ENCODE results near the gene TSHZ2. TPM values are rescaled to one million over a fixed set of nuclear protein-coding genes. Genes with fewer than 3 reads are reported as not detected.

Gene TSHZ2
- total and polyA plus RNA-seq, 2 experiments from 2014 or later = 1.1 to 5.2 TPM

GRCh38 chr20:53402233-53403005, 430.3 kb downstream of the TSHZ2 start:
- TF ChIP-seq EZH2phosphoT487 (IDR thresholded peaks at IDR 0.05; ENCODE audit: low read depth, severe bottlenecking, unreplicated experiment) (no peak), EZH2 (IDR thresholded peaks at IDR 0.05; ENCODE audit: borderline replicate concordance) (no peak), CTCF (IDR thresholded peaks at IDR 0.05; ENCODE audit: poor library complexity) (no peak)
- no peaks in the 10 kb centered on the region for H3K4me1 ChIP-seq (ENCODE audit: insufficient read depth)
- H2AFZ ChIP-seq = no peak overlapping the region
- no peak overlapping the region for H3K4me3 ChIP-seq
- H3K27me3 ChIP-seq = no peaks in the 10 kb centered on the region
- no peaks in the 10 kb centered on the region for H3K36me3 ChIP-seq (replicated peaks; ENCODE audit: insufficient read depth, low read depth)
- H3K4me2 ChIP-seq = no peak overlapping the region
- WGBS (ENCODE audit: low lambda C conversion rate, missing lambda C conversion rate) = 93% methylated on average over 4 of the region's 4 CpGs
- no peaks in the 10 kb centered on the region for H3K9me2 ChIP-seq (replicated peaks; ENCODE audit: insufficient read depth)
- no peak overlapping the region for H3K27ac ChIP-seq
- DNase-seq (ENCODE audit: low spot score) = no peak
- no peaks in the 10 kb centered on the region for H3K9me3 ChIP-seq (ENCODE audit: low read depth)
- no peaks in the 10 kb centered on the region for H4K20me1 ChIP-seq (ENCODE audit: insufficient read depth, poor library complexity, severe bottlenecking)
- H3K79me2 ChIP-seq = no peaks in the 10 kb centered on the region

GRCh38 chr20:53403029-53403428, 430.9 kb downstream of the TSHZ2 start:
- no peak overlapping the region for H3K27ac ChIP-seq
- no peak overlapping the region for H2AFZ ChIP-seq
- no peaks in the 10 kb centered on the region for H3K27me3 ChIP-seq
- TF ChIP-seq CTCF (IDR thresholded peaks at IDR 0.05; ENCODE audit: poor library complexity) (no peak), EZH2phosphoT487 (IDR thresholded peaks at IDR 0.05; ENCODE audit: low read depth, severe bottlenecking, unreplicated experiment) (no peak), EZH2 (IDR thresholded peaks at IDR 0.05; ENCODE audit: borderline replicate concordance) (no peak)
- 100% methylated on average over 5 of the region's 5 CpGs for WGBS (ENCODE audit: low lambda C conversion rate, missing lambda C conversion rate)
- no peak for DNase-seq (ENCODE audit: low spot score)
- H3K4me2 ChIP-seq = no peak overlapping the region
- H3K9me3 ChIP-seq (ENCODE audit: low read depth) = no peaks in the 10 kb centered on the region
- no peaks in the 10 kb centered on the region for H3K36me3 ChIP-seq (replicated peaks; ENCODE audit: insufficient read depth, low read depth)
- H4K20me1 ChIP-seq (ENCODE audit: insufficient read depth, poor library complexity, severe bottlenecking) = no peaks in the 10 kb centered on the region
- H3K79me2 ChIP-seq = no peaks in the 10 kb centered on the region
- H3K4me1 ChIP-seq (ENCODE audit: insufficient read depth) = no peaks in the 10 kb centered on the region
- H3K9me2 ChIP-seq (replicated peaks; ENCODE audit: insufficient read depth) = no peaks in the 10 kb centered on the region
- H3K4me3 ChIP-seq = no peak overlapping the region

- Histone ChIP-seq H3K4me2 (no peak overlapping the region), H4K20me1 (ENCODE audit: insufficient read depth, poor library complexity, severe bottlenecking) (no peaks in the 10 kb centered on the region), H3K27ac (no peak overlapping the region), H3K4me3 (no peak overlapping the region), H3K27me3 (no peaks in the 10 kb centered on the region), H2AFZ (no peak overlapping the region), H3K9me2 (replicated peaks; ENCODE audit: insufficient read depth) (no peaks in the 10 kb centered on the region), H3K79me2 (no peaks in the 10 kb centered on the region), H3K36me3 (replicated peaks; ENCODE audit: insufficient read depth, low read depth) (no peaks in the 10 kb centered on the region), H3K4me1 (ENCODE audit: insufficient read depth) (no peaks in the 10 kb centered on the region), H3K9me3 (ENCODE audit: low read depth) (no peaks in the 10 kb centered on the region)
- no peak for TF ChIP-seq EZH2phosphoT487 (IDR thresholded peaks at IDR 0.05; ENCODE audit: low read depth, severe bottlenecking, unreplicated experiment)
- no peak for TF ChIP-seq EZH2 (IDR thresholded peaks at IDR 0.05; ENCODE audit: borderline replicate concordance)
- TF ChIP-seq CTCF (IDR thresholded peaks at IDR 0.05; ENCODE audit: poor library complexity) = no peak
- WGBS (ENCODE audit: low lambda C conversion rate, missing lambda C conversion rate) = 85% methylated on average over 3 of the region's 3 CpGs
- DNase-seq (ENCODE audit: low spot score) = no peak
Observed at GRCh38 chr20:53405139-53405538, 433.0 kb downstream of the TSHZ2 start.
